ENCODE data around the gene LTBP1. TPM values are rescaled to one million over a fixed set of nuclear protein-coding genes. Genes with fewer than 3 reads are reported as not detected.
"Not testable (repeated sequence)": the region's sequence is repeated elsewhere in the genome, so short reads cannot be mapped to it uniquely, and the experiment has no call there.

The LTBP1 gene
- total RNA-seq, 2 experiments from 2014 or later: 0.06 TPM; not detected in 1

- Histone ChIP-seq H3K27ac (ENCODE audit: low read depth in 1 of 2, low read length in 2 of 2) (no peak overlapping the region), H3K36me3 (ENCODE audit: insufficient read depth, low read length) (no peaks in the 10 kb centered on the region), H3K9me3 (ENCODE audit: control insufficient read depth in 1 of 2, insufficient read depth in 1 of 2, low read length in 2 of 2) (peaks cover 0 to 5% of the 10 kb centered on the region in 2 experiments), H3K27me3 (ENCODE audit: control insufficient read depth in 1 of 2, insufficient read depth in 2 of 2, low read length in 2 of 2) (no peaks in the 10 kb centered on the region), H3K4me3 (ENCODE audit: low read length) (no peak overlapping the region), H3K4me1 (ENCODE audit: insufficient read depth, low read length) (no peaks in the 10 kb centered on the region)
- Mint-ChIP-seq H3K4me1 (ENCODE audit: low read depth) (no peaks in the 10 kb centered on the region), H3K4me3 (no peak overlapping the region), H3K9me3 (no peaks in the 10 kb centered on the region), H3K27ac (no peak overlapping the region), H3K27me3 (no peaks in the 10 kb centered on the region), H3K36me3 (ENCODE audit: low read depth) (no peaks in the 10 kb centered on the region)
- ATAC-seq (ENCODE audit: poor library complexity) (no peak), DNase-seq (no peak)
- no peak for TF ChIP-seq CTCF (IDR thresholded peaks at IDR 0.05)
- intact Hi-C loops (cut with DNase I, micrococcal nuclease): no loop called here
- POLR2A ChIA-PET: no interaction called here
- CTCF ChIA-PET: no interaction called here
These were observed 35.7 kb upstream of the LTBP1 start for GRCh38 chr2:32910883-32911598.

- Mint-ChIP-seq H3K9me3 (no peaks in the 10 kb centered on the region), H3K27ac (no peak overlapping the region), H3K27me3 (peaks cover 9% of the 10 kb centered on the region), H3K4me1 (ENCODE audit: low read depth) (no peaks in the 10 kb centered on the region), H3K4me3 (no peak overlapping the region), H3K36me3 (ENCODE audit: low read depth) (no peaks in the 10 kb centered on the region)
- DNase-seq (no peak), ATAC-seq (ENCODE audit: poor library complexity) (no peak)
- Histone ChIP-seq H3K27ac (ENCODE audit: low read depth in 1 of 2, low read length in 2 of 2) (no peak overlapping the region), H3K36me3 (ENCODE audit: insufficient read depth, low read length) (no peaks in the 10 kb centered on the region), H3K4me1 (ENCODE audit: insufficient read depth, low read length) (no peaks in the 10 kb centered on the region), H3K4me3 (ENCODE audit: low read length) (no peak overlapping the region), H3K27me3 (ENCODE audit: control insufficient read depth in 1 of 2, insufficient read depth in 2 of 2, low read length in 2 of 2) (no peaks in the 10 kb centered on the region), H3K9me3 (ENCODE audit: control insufficient read depth in 1 of 2, insufficient read depth in 1 of 2, low read length in 2 of 2) (no peaks in the 10 kb centered on the region)
- POLR2A ChIA-PET: no interaction called here
- TF ChIP-seq CTCF (IDR thresholded peaks at IDR 0.05): no peak
- intact Hi-C loops (cut with DNase I, micrococcal nuclease): loop anchor here in 1 of 2 experiments (2.0 kb wide), 1 partner anchor 69 kb away; no protein-coding TSS in a partner anchor
- CTCF ChIA-PET: no interaction called here
These were observed 31.1 kb upstream of the LTBP1 start for GRCh38 chr2:32915694-32916093.

- intact Hi-C loops (cut with DNase I, micrococcal nuclease): no loop called here
- no peak overlapping the region for H3K27ac Mint-ChIP-seq
- H3K4me3 ChIP-seq (ENCODE audit: low read length): no peak overlapping the region
- ChIA-PET CTCF (no interaction called here), POLR2A (no interaction called here)
- H3K9me3 ChIP-seq (ENCODE audit: control insufficient read depth in 1 of 2, insufficient read depth in 1 of 2, low read length in 2 of 2): no peaks in the 10 kb centered on the region
- H3K4me3 Mint-ChIP-seq: no peak overlapping the region
- ATAC-seq (ENCODE audit: poor library complexity) (no peak), DNase-seq (no peak)
- no peak overlapping the region for H3K27ac ChIP-seq (ENCODE audit: low read depth in 1 of 2, low read length in 2 of 2)
- peaks cover 33% of the 10 kb centered on the region for H3K27me3 Mint-ChIP-seq
- H3K4me1 Mint-ChIP-seq (ENCODE audit: low read depth): no peaks in the 10 kb centered on the region
- no peaks in the 10 kb centered on the region for H3K4me1 ChIP-seq (ENCODE audit: insufficient read depth, low read length)
- no peaks in the 10 kb centered on the region for H3K9me3 Mint-ChIP-seq
- H3K27me3 ChIP-seq (ENCODE audit: control insufficient read depth in 1 of 2, insufficient read depth in 2 of 2, low read length in 2 of 2): no peaks in the 10 kb centered on the region
- no peaks in the 10 kb centered on the region for H3K36me3 Mint-ChIP-seq (ENCODE audit: low read depth)
- H3K36me3 ChIP-seq (ENCODE audit: insufficient read depth, low read length): no peaks in the 10 kb centered on the region
- no peak for TF ChIP-seq CTCF (IDR thresholded peaks at IDR 0.05)
These were observed 28.0 kb upstream of the LTBP1 start for GRCh38 chr2:32918774-32919173.

GRCh38 chr2:32919901-32920300 is 26.9 kb upstream of the LTBP1 start:
- H3K36me3 Mint-ChIP-seq (ENCODE audit: low read depth); H3K27me3 ChIP-seq (ENCODE audit: control insufficient read depth in 1 of 2, insufficient read depth in 2 of 2, low read length in 2 of 2); H3K9me3 Mint-ChIP-seq; H3K4me1 ChIP-seq (ENCODE audit: insufficient read depth, low read length); H3K27ac Mint-ChIP-seq; H3K9me3 ChIP-seq (ENCODE audit: control insufficient read depth in 1 of 2, insufficient read depth in 1 of 2, low read length in 2 of 2); CTCF ChIA-PET; DNase-seq; H3K4me3 ChIP-seq (ENCODE audit: low read length); H3K4me3 Mint-ChIP-seq; intact Hi-C loops (cut with DNase I, micrococcal nuclease); POLR2A ChIA-PET; H3K36me3 ChIP-seq (ENCODE audit: insufficient read depth, low read length); H3K4me1 Mint-ChIP-seq (ENCODE audit: low read depth); ATAC-seq (ENCODE audit: poor library complexity); H3K27ac ChIP-seq (ENCODE audit: low read depth in 1 of 2, low read length in 2 of 2): not testable (repeated sequence)
- peaks cover 33% of the 10 kb centered on the region for H3K27me3 Mint-ChIP-seq

GRCh38 chr2:32921486-32921885 is 25.3 kb upstream of the LTBP1 start:
- H3K4me1 Mint-ChIP-seq (ENCODE audit: low read depth); H3K27ac Mint-ChIP-seq; H3K36me3 Mint-ChIP-seq (ENCODE audit: low read depth); H3K27me3 ChIP-seq (ENCODE audit: control insufficient read depth in 1 of 2, insufficient read depth in 2 of 2, low read length in 2 of 2); H3K9me3 Mint-ChIP-seq; intact Hi-C loops (cut with DNase I, micrococcal nuclease); ATAC-seq (ENCODE audit: poor library complexity); H3K27ac ChIP-seq (ENCODE audit: low read depth in 1 of 2, low read length in 2 of 2); H3K36me3 ChIP-seq (ENCODE audit: insufficient read depth, low read length); H3K4me3 Mint-ChIP-seq; DNase-seq; H3K4me1 ChIP-seq (ENCODE audit: insufficient read depth, low read length); H3K4me3 ChIP-seq (ENCODE audit: low read length); H3K9me3 ChIP-seq (ENCODE audit: control insufficient read depth in 1 of 2, insufficient read depth in 1 of 2, low read length in 2 of 2); POLR2A ChIA-PET: not testable (repeated sequence)
- CTCF ChIA-PET: interaction anchor here (0.7 kb wide), 1 partner anchor 23 kb away, joined by 4 read pairs; no protein-coding TSS in a partner anchor
- peaks cover 41% of the 10 kb centered on the region for H3K27me3 Mint-ChIP-seq
